Dendritic cell treated with granulocyte-macrophage colony-stimulating factor and Interleukin-4, amounts not matched to agents 40 ng/mL and 50 ng/mL, for 4 days (primary cell): Measurements from ENCODE around the gene LAMA2.

Experiments used
- H3K27ac Mint-ChIP-seq: one replicate; pipeline ENCODE4 v1.8.0; 2022; ENCODE audit warnings: mild to moderate bottlenecking, mixed read lengths
- H3K27me3 Mint-ChIP-seq: one replicate; pipeline ENCODE4 v1.8.0; 2022; ENCODE audit warnings: mild to moderate bottlenecking, mixed read lengths
- H3K36me3 Mint-ChIP-seq: one replicate; pipeline ENCODE4 v1.8.0; 2022; ENCODE audit warnings: low read depth, mixed read lengths
- H3K4me1 Mint-ChIP-seq: one replicate; pipeline ENCODE4 v1.8.0; 2022; ENCODE audit warnings: low read depth, mixed read lengths
- H3K4me3 Mint-ChIP-seq: one replicate; pipeline ENCODE4 v1.8.0; 2022; ENCODE audit warnings: mild to moderate bottlenecking, moderate library complexity, mixed read lengths
- H3K9me3 Mint-ChIP-seq: one replicate; pipeline ENCODE4 v1.8.0; 2022; ENCODE audit warnings: mixed read lengths
- intact Hi-C: fragments of 100-400 bp; cut with micrococcal nuclease; formaldehyde crosslinking; loops from one replicate; pipeline ENCODE4 v1.15.0; 2022

LAMA2 gene

DNA sequence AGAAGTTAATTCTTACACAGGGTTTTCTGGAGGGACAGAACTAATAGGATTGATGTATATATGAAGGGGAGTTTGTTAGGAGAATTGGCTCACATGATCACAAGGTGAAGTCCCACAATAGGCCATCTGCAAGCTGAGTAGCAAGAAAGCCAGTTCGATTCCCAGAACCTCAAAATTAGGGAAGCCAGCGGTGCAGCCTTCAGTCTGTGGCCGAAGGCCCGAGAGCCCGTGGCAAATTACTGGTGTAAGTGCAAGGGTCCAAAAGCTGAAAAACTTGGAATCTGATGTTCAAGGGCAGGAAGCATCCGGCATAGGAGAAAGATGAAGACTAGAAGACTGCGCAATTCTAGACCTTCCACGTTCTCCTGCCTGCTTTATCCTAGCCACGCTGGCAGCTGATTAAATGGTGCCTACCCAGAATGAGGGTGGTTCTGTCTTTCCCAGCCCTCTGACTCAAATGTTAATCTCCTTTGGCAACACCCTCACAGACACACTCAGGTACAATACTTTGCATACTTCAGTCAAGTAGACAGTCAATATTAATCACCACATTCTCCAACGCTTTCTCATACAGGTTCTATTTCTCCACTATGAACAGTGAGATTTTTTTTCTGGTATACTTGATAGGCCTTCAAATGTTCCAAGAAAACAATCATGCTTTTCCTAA is 357.0 kb downstream of the LAMA2 start:
- Mint-ChIP-seq H3K9me3 (no peaks in the 10 kb centered on the region), H3K27ac (no peak overlapping the region), H3K36me3 (no peaks in the 10 kb centered on the region), H3K4me3 (no peak overlapping the region), H3K27me3 (no peaks in the 10 kb centered on the region), H3K4me1 (no peaks in the 10 kb centered on the region)
- intact Hi-C loops = no loop called here

DNA sequence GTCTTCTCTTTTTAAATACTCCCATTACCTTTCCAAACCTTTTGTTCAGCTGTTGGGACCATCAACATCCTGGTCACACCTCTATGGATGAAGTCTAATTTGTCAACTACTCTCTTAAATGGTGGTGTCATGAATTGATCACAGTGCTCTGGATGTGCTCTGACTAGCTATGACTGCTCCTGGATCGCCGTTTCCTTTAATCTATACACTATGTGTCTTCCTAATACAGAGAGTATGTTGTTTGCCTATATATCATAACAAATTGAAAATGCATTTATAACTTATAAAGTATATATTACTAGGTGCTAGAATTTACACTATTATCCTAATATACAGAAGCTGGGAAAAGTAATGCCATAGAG is 357.5 kb downstream of the LAMA2 start:
- H3K27ac Mint-ChIP-seq = no peak overlapping the region
- H3K4me3 Mint-ChIP-seq = no peak overlapping the region
- intact Hi-C loops = no loop called here
- no peaks in the 10 kb centered on the region for H3K27me3 Mint-ChIP-seq
- H3K36me3 Mint-ChIP-seq = no peaks in the 10 kb centered on the region
- no peaks in the 10 kb centered on the region for H3K4me1 Mint-ChIP-seq
- H3K9me3 Mint-ChIP-seq = no peaks in the 10 kb centered on the region

DNA sequence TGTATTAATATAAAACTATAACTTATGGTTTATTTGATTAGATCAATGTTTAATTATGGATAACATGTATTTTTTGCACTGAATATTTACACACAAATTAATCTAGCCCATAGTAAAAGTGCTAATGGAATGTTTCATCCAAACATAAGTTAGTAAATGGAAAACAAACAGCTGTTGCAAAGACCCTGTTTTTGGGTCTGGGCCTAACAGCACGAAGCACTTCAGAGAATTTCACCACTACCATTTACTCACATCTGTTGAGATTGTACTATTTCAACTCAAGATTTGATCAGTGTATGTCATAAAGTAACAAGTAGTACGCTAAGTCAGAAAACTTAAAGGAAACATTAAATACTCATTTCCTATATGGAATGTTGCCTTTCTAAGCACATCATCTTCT is 359.6 kb downstream of the LAMA2 start:
- H3K36me3 Mint-ChIP-seq = no peaks in the 10 kb centered on the region
- H3K4me1 Mint-ChIP-seq = no peaks in the 10 kb centered on the region
- no peaks in the 10 kb centered on the region for H3K9me3 Mint-ChIP-seq
- intact Hi-C loops = no loop called here
- H3K27me3 Mint-ChIP-seq = no peaks in the 10 kb centered on the region
- H3K4me3 Mint-ChIP-seq = no peak overlapping the region
- H3K27ac Mint-ChIP-seq = no peak overlapping the region

DNA sequence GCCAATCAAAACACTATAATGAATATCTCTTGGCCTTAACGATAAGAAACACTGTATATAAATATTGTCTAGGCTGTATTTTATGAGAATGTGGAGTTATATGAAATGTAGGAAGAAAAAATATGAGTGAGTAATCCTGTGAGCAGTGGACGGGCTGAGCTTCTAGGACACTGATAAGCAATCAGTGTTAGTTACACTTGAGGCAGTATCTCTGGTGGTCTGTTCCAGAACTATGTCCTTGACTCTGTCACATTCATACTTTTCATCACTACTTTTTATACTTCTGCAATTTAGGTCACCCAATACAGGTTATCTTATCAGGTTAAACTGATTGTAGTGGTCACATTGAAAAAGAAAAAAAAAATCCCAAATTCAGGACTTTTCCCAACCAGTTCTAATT is 360.4 kb downstream of the LAMA2 start:
- Mint-ChIP-seq H3K4me1 (no peaks in the 10 kb centered on the region), H3K4me3 (no peak overlapping the region), H3K27me3 (no peaks in the 10 kb centered on the region), H3K36me3 (no peaks in the 10 kb centered on the region), H3K27ac (no peak overlapping the region), H3K9me3 (no peaks in the 10 kb centered on the region)
- intact Hi-C loops = no loop called here

DNA sequence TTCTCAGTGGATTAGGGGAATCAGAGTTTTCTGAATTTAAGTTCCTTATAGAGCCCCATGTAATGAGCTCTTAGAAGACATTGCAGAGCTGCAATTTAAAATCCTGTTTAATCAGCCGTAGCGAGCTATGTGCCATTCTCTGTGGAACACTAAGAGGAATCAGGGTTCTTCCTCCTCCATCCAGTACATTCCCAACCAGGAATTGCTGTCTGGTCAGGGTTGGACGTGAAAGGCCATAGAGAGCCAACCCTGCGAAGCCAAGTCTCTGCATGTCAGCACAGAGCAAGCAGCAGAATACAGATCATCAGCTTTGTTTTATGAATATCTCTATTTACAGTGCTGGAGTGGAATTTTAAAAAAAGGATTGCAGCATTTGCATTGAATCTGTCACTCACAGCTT is 366.0 kb downstream of the LAMA2 start:
- no peaks in the 10 kb centered on the region for H3K4me1 Mint-ChIP-seq
- intact Hi-C loops = no loop called here
- H3K4me3 Mint-ChIP-seq = no peak overlapping the region
- H3K27ac Mint-ChIP-seq = no peak overlapping the region
- H3K27me3 Mint-ChIP-seq = peaks cover 3% of the 10 kb centered on the region
- no peaks in the 10 kb centered on the region for H3K9me3 Mint-ChIP-seq
- H3K36me3 Mint-ChIP-seq = no peaks in the 10 kb centered on the region

DNA sequence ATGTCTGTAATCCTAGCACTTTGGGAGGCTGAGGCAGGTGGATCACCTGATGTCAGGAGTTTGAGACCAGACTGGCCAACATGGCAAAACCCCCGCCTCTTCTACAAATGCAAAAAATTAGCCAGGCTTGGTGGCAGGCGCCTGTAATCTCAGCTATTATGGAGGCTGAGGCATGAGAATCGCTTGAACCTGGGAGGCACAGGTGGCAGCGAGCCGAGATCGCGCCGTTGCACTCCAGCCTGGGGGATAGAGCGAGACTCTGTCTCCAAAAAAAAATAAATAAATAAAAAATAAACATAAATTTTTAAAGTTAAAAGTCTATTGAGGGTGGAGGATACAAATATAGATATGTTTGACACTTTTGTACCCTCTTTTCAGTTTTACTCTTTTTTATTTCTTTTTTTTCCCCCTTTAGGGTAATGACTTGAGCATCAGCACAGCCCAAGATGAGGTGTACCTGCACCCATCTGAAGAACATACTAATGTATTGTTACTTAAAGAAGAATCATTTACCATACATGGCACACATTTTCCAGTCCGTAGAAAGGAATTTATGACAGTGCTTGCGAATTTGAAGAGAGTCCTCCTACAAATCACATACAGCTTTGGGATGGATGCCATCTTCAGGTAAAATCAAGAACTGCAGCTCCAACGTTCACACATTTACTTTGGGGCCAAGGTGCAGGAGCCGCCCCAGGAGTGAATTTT is 368.9 kb downstream of the LAMA2 start:
- Mint-ChIP-seq H3K27ac (no peak overlapping the region), H3K9me3 (no peaks in the 10 kb centered on the region), H3K4me3 (no peak overlapping the region), H3K4me1 (no peaks in the 10 kb centered on the region), H3K36me3 (no peaks in the 10 kb centered on the region), H3K27me3 (peaks cover 3% of the 10 kb centered on the region)
- intact Hi-C loops = no loop called here

DNA sequence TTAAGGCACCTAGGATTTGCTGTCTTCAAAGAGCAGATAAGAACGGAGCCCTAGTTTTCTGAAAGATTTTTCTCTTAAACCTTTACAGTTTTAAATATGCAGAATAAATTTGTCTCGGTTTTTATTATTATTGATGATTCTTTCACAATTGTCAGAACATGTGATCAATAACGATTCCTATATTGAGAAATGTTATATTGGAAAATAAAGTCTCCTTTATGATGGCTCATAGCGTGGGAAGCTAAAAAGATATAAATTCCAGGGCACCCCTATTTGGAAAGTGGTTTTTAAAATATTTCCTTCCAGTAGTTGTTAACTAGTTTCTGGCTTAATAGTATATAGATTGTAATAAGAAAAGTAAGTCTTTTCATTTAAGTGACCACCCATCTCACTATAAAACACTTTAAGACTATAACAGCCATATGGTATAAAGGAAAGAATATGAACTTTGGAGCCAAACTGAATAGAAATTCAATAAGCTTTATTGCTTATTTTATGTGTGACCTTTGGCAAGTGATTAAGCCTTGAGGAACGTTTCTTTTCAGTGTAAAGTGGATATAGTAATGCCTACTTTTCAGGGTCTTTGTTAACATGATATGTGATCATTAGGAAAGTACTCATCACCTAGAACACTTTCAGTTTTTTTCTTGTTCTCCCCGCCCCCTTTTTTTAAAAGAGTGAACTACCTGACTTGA is 369.6 kb downstream of the LAMA2 start:
- H3K9me3 Mint-ChIP-seq = no peaks in the 10 kb centered on the region
- no peak overlapping the region for H3K4me3 Mint-ChIP-seq
- no peaks in the 10 kb centered on the region for H3K4me1 Mint-ChIP-seq
- intact Hi-C loops = no loop called here
- peaks cover 3% of the 10 kb centered on the region for H3K27me3 Mint-ChIP-seq
- H3K36me3 Mint-ChIP-seq = no peaks in the 10 kb centered on the region
- no peak overlapping the region for H3K27ac Mint-ChIP-seq

DNA sequence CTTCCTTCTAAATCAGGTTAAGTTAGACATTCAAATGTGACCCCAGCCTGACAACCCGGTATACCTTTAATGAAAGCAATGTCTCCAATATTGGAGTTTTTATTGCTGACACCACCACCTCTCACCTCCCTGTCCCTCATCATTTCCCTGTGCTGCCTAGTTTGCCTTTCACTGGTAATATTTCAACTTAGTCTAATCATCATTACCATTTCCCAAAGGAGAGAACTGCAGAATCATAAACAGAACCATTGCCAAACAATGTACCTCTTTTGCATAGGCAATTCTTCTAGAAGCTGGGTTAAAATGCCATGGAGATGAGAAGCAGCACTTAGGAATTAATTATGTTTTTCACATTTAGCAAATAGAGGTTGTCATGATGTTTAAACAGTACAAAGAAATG is 370.3 kb downstream of the LAMA2 start:
- intact Hi-C loops = no loop called here
- Mint-ChIP-seq H3K36me3 (no peaks in the 10 kb centered on the region), H3K27me3 (peaks cover 3% of the 10 kb centered on the region), H3K9me3 (no peaks in the 10 kb centered on the region), H3K4me3 (no peak overlapping the region), H3K27ac (no peak overlapping the region), H3K4me1 (no peaks in the 10 kb centered on the region)

DNA sequence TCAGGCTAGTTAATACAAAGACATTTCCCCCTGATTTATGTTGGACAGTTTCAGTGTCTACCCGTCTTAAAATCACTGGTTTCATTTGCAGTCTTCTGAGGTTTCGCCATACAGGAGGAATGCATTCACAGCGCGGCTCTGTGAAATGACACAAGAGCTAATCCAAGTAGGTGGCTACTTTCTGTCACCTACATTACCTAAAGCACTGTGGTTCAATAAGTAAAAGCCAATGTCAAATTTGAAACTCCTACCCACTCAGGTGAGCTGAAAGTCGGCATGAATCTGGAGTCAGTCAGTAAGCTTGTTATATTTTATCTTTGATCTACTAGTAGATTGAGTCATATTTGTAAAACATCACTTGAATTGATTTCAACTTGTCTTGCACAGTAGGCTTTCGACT is 370.8 kb downstream of the LAMA2 start:
- no peak overlapping the region for H3K4me3 Mint-ChIP-seq
- no peaks in the 10 kb centered on the region for H3K36me3 Mint-ChIP-seq
- H3K27ac Mint-ChIP-seq = no peak overlapping the region
- H3K27me3 Mint-ChIP-seq = peaks cover 3% of the 10 kb centered on the region
- no peaks in the 10 kb centered on the region for H3K9me3 Mint-ChIP-seq
- H3K4me1 Mint-ChIP-seq = no peaks in the 10 kb centered on the region
- intact Hi-C loops = no loop called here

DNA sequence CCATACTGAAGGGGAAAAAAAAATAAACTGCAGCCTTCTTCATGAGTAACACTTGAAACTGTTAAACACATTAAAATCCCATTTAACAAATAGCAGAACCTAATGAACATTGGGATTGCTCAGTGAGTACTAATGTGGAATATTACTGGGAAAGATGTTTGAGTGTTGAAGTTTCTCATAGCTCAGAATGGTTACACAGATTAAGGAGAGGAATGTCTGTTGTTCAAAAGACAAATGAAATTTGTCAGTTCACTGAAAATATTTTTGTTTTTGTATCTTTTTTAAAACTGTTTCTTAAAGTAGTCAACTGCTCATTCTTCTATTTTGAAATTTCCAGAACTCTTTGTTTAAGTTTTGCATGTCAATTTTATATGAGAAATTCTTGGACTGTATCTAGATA is 374.3 kb downstream of the LAMA2 start:
- no peaks in the 10 kb centered on the region for H3K4me1 Mint-ChIP-seq
- no peak overlapping the region for H3K4me3 Mint-ChIP-seq
- H3K27me3 Mint-ChIP-seq = peaks cover 3% of the 10 kb centered on the region
- H3K27ac Mint-ChIP-seq = no peak overlapping the region
- no peaks in the 10 kb centered on the region for H3K9me3 Mint-ChIP-seq
- intact Hi-C loops = no loop called here
- H3K36me3 Mint-ChIP-seq = no peaks in the 10 kb centered on the region

DNA sequence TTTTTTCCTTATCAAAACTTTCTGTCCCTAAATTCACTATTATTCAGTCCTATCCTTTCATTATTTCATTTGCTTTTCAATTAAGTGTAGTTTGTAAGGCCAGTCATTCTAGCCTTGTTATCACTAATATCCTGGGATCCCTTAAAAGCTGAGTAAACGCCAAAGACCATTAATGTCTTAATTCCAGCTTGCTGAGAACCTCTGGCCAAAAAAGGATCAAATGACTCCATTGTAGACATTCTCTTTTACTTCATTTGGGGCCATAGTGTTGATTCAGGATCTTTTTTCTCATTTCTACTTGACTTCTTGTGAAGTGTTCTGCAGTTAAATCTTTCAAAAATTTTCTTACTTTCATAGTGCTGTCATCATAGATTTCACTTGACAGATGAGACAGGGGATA is 379.7 kb downstream of the LAMA2 start:
- Mint-ChIP-seq H3K27ac (no peak overlapping the region), H3K9me3 (no peaks in the 10 kb centered on the region), H3K27me3 (no peaks in the 10 kb centered on the region), H3K4me1 (no peaks in the 10 kb centered on the region), H3K36me3 (no peaks in the 10 kb centered on the region), H3K4me3 (no peak overlapping the region)
- intact Hi-C loops = no loop called here

DNA sequence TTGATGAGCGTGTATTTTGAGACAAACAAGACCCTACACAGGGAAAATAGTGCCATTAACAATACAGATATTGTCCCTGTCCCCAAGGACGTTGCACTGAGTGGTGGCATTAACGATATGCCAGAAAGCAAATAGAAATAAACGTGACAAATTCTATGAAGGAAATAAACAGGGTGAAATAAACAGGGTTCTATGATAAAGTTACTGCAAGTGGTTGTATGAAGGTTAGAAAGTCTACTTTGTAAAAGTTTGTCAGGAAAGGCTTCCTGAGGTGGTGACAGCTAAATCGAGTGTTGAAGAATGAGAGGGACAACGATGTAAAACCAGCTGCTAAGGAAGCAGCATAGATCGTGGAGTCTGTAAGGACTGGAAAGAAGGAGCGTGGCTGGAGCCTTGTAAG is 380.2 kb downstream of the LAMA2 start:
- H3K4me1 Mint-ChIP-seq = no peaks in the 10 kb centered on the region
- no peak overlapping the region for H3K4me3 Mint-ChIP-seq
- no peaks in the 10 kb centered on the region for H3K27me3 Mint-ChIP-seq
- H3K9me3 Mint-ChIP-seq = no peaks in the 10 kb centered on the region
- H3K36me3 Mint-ChIP-seq = no peaks in the 10 kb centered on the region
- intact Hi-C loops = no loop called here
- H3K27ac Mint-ChIP-seq = no peak overlapping the region

DNA sequence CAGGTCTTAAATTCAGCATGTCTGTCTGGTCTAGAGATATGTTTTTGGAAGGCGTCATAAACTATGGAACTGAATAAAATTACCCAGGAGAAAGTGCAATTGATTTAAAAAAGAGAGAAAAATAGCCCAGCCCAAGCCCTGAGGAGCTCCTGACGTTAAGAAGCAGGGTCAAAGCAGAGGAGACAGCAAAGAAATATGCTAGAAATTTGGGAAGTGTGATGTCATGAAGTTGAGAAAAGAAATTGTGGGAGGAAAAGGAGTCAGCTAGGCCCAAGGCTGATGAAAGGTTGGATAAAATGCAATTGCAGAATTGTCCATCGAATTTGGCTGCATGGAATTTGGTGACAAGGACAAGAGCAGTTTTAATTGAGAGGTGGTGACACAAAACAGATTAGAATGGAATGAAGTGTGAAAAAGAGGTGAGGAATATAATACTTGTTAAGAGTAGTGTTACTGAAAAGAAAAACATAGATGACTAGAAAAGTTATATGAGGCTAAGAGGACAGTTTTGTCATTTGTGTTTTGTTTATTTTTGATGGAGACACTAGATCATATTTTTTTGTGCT is 381.6 kb downstream of the LAMA2 start:
- no peaks in the 10 kb centered on the region for H3K4me1 Mint-ChIP-seq
- no peak overlapping the region for H3K4me3 Mint-ChIP-seq
- H3K36me3 Mint-ChIP-seq = no peaks in the 10 kb centered on the region
- intact Hi-C loops = no loop called here
- H3K27me3 Mint-ChIP-seq = no peaks in the 10 kb centered on the region
- no peaks in the 10 kb centered on the region for H3K9me3 Mint-ChIP-seq
- no peak overlapping the region for H3K27ac Mint-ChIP-seq

DNA sequence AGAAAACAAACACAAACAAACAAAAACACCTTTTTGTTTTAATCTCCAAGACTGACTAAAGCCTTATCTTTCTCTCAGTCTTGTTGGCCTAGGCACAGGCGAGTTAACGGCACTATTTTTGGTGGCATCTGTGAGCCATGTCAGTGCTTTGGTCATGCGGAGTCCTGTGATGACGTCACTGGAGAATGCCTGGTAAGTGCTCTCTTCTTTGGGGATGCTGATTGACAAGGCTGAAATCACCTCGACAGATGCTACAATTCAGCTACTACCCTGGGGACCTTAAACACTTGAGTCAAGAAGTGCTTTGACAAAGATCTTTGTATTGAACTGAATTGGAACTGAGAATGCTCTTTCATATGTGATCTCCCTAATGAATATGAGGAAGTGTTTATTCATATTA is 384.1 kb downstream of the LAMA2 start:
- no peaks in the 10 kb centered on the region for H3K36me3 Mint-ChIP-seq
- H3K4me1 Mint-ChIP-seq = no peaks in the 10 kb centered on the region
- intact Hi-C loops = no loop called here
- H3K27me3 Mint-ChIP-seq = no peaks in the 10 kb centered on the region
- H3K27ac Mint-ChIP-seq = no peak overlapping the region
- no peaks in the 10 kb centered on the region for H3K9me3 Mint-ChIP-seq
- no peak overlapping the region for H3K4me3 Mint-ChIP-seq
